K562 treated with DMSO at 1 percent for 4 hours (cell line): ENCODE results near the gene MPHOSPH6. TPM values are rescaled to one million over a fixed set of nuclear protein-coding genes. Genes with fewer than 3 reads are reported as not detected.

Experiments used
- total RNA-seq: library from RNA; unstranded; fragments of 300-600 nt; gene quantifications from 2 replicates; pipeline ENCODE4 v1.2.3, GENCODE V29; 2022; ENCODE audit not compliant: insufficient read depth

MPHOSPH6 gene
- total RNA-seq, result 16.3 and 25.3 TPM in 2 replicates

GRCh38 chr16:82169861-82170845 is at the start of gene MPHOSPH6:
Gene MPHOSPH6, minus strand, starts transcription at chr16:82170224. Its CDS starts 49 bp downstream, at chr16:82170175.

Other genes with a start within 250 kb of the MPHOSPH6 start
- 0.28 and 0.40 TPM in 2 replicates for gene SDR42E1, start 158.8 kb downstream of the MPHOSPH6 start, total RNA-seq
- gene HSD17B2, start 135.0 kb downstream of the MPHOSPH6 start, total RNA-seq, result not detected in 2 replicates